K562 (cell line): ENCODE data around the gene ACSBG1. TPM values are rescaled to one million over a fixed set of nuclear protein-coding genes. Genes with fewer than 3 reads are reported as not detected.

ENCODE experiments used
- ATAC-seq: fragments of 200-7000 bp; cut with Tn5 transposase; 3 replicates; pipeline ENCODE4 v1.9.1; 2020; ENCODE audit warnings: moderate library complexity
- BruUV-seq: library from RNA; stranded (reverse); fragments of 400-500 nt; replicated peaks from 2 replicates; lab custom pipeline; 2021; lab: Mats Ljungman, UMichigan
- CTCF ChIA-PET: fragments of 300-600 bp; formaldehyde crosslinking; extraction: SDS; loops from one replicate; lab custom pipeline; 2021; ENCODE audit warnings: low intra/inter-chr PET ratio; lab: Yijun Ruan, JAX
- POLR2A ChIA-PET: fragments of 300-600, 350-650 bp; sonication (Branson Sonifier 250); formaldehyde crosslinking; extraction: SDS; loops from one replicate; lab custom pipeline; 2021; ENCODE audit warnings: antibody characterized with exemption, inconsistent platforms; lab: Yijun Ruan, JAX
- DNase-seq, 4 experiments: peaks; one replicate each; pipeline versions ENCODE4 v3.0.0 to v3.0.0-alpha.2; 2011 to 2018; ENCODE audit warnings: low spot score in 3 of 4, mixed read lengths in 3 of 4; ENCODE audit errors: extremely low read depth in 1 of 4
- FAIRE-seq: peaks from 2 replicates; lab custom pipeline; 2011; peaks lifted over from hg19 to GRCh38; lab: Jason Lieb, UNC
- H2AFZ ChIP-seq: 2 replicates; pipeline ENCODE4 v1.6.0; 2011; ENCODE audit warnings: low read depth, low read length, control low read depth, inconsistent platforms
- H3K27ac ChIP-seq: fragments of 200-600 bp; 3 replicates; pipeline ENCODE4 v1.8.0; 2011; ENCODE audit warnings: low read depth, mild to moderate bottlenecking, control low read depth, inconsistent platforms, low read length, moderate library complexity, mixed read lengths; ENCODE audit errors: extremely low read depth
- H3K27me3 ChIP-seq, 2 experiments: fragments of 300-600 bp in 1 of 2; 2 replicates in 1 of 2; 3 replicates in 1 of 2; pipeline versions ENCODE4 v1.6.0 to v1.8.0; 2011; ENCODE audit warnings: inconsistent platforms in 2 of 2, low read length in 2 of 2, mild to moderate bottlenecking in 1 of 2, mixed read lengths in 1 of 2, moderate library complexity in 1 of 2; ENCODE audit not compliant: control insufficient read depth in 2 of 2, insufficient read depth in 2 of 2
- H3K36me3 ChIP-seq: fragments of 300-600 bp; 3 replicates; pipeline ENCODE4 v1.8.0; 2011; ENCODE audit warnings: mild to moderate bottlenecking, low read length, inconsistent platforms; ENCODE audit not compliant: control insufficient read depth, insufficient read depth
- H3K4me1 ChIP-seq, 2 experiments: fragments of 200-600 bp in 1 of 2; replicated peaks in 1 of 2; 2 replicates in 1 of 2; 3 replicates in 1 of 2; pipeline versions ENCODE4 v1.5.1 to v1.8.0; 2011; ENCODE audit warnings: inconsistent platforms in 2 of 2, low read length in 2 of 2, mild to moderate bottlenecking in 1 of 2, mixed read lengths in 1 of 2, moderate library complexity in 1 of 2; ENCODE audit not compliant: control insufficient read depth in 2 of 2, insufficient read depth in 2 of 2
- H3K4me2 ChIP-seq: 2 replicates; pipeline ENCODE4 v1.6.1; 2011; ENCODE audit warnings: low read length, control low read depth, inconsistent platforms, mixed read lengths; ENCODE audit not compliant: insufficient read depth
- H3K4me3 ChIP-seq: fragments of 200-600 bp; sonication (generic), shearing (Covaris generic); 2 replicates; pipeline ENCODE4 v1.5.1; 2016; ENCODE audit warnings: control low read depth, inconsistent platforms
- H3K79me2 ChIP-seq: fragments of 200-600 bp; 3 replicates; pipeline ENCODE4 v1.8.0; 2011; ENCODE audit warnings: low read length, inconsistent platforms; ENCODE audit not compliant: control insufficient read depth, insufficient read depth
- H3K9ac ChIP-seq, 2 experiments: 2 replicates each; pipeline versions ENCODE4 v1.6.0 to v1.6.1; 2011; ENCODE audit warnings: low read depth in 2 of 2, low read length in 2 of 2, control low read depth in 1 of 2, inconsistent platforms in 1 of 2, mild to moderate bottlenecking in 1 of 2, mixed read lengths in 1 of 2; ENCODE audit not compliant: insufficient read depth in 1 of 2
- H3K9me1 ChIP-seq: one replicate; pipeline ENCODE4 v1.6.0; 2011; ENCODE audit warnings: inconsistent platforms, mild to moderate bottlenecking, low read length, moderate library complexity; ENCODE audit not compliant: control insufficient read depth, insufficient read depth
- H3K9me3 ChIP-seq: replicated peaks from 2 replicates; pipeline ENCODE4 v1.5.1; 2011; ENCODE audit warnings: low read depth, low read length, inconsistent platforms; ENCODE audit not compliant: control insufficient read depth, insufficient read depth
- H4K20me1 ChIP-seq: replicated peaks from 2 replicates; pipeline ENCODE4 v1.6.1; 2011; ENCODE audit warnings: low read length, inconsistent platforms, mixed read lengths; ENCODE audit not compliant: control insufficient read depth, insufficient read depth
- ARID2 ChIP-seq: fragments of 450-650 bp; IDR thresholded peaks from 2 replicates; pipeline ENCODE4 v1.6.1; 2017; ENCODE audit warnings: antibody characterized with exemption, mild to moderate bottlenecking
- DNMT1 ChIP-seq: fragments of 450-650 bp; IDR thresholded peaks from 2 replicates; pipeline ENCODE4 v1.6.1; 2016; ENCODE audit warnings: antibody characterized with exemption, mild to moderate bottlenecking
- IRF2 ChIP-seq: sonication (generic); formaldehyde crosslinking; IDR thresholded peaks from 2 replicates; pipeline ENCODE4 v1.8.1; 2022; ENCODE audit warnings: mild to moderate bottlenecking, missing genetic modification reagents
- PHB2 ChIP-seq: fragments of 450-650 bp; IDR thresholded peaks from 2 replicates; pipeline ENCODE4 v1.6.1; 2017; ENCODE audit warnings: low read depth
- POLR2H ChIP-seq: IDR thresholded peaks from 2 replicates; pipeline ENCODE4 v1.6.1; 2016; ENCODE audit warnings: missing genetic modification characterization, low read depth, mild to moderate bottlenecking, control low read depth, missing compliant biosample characterization, moderate library complexity
- ZNF184 ChIP-seq: sonication (generic); formaldehyde crosslinking; IDR thresholded peaks from 2 replicates; pipeline ENCODE4 v1.5.0; 2020; ENCODE audit warnings: missing genetic modification reagents
- WGBS: fragments of 100-300 bp; shearing (Covaris generic); methylation state at CpG from one replicate; pipeline ENCODE4 v1.1.6; 2016; ENCODE audit warnings: low coverage, mixed read lengths; ENCODE audit not compliant: insufficient coverage; ENCODE audit errors: missing lambda C conversion rate; 5-methylcytosine and 5-hydroxymethylcytosine counted together
- in situ Hi-C: fragments of 300-500 bp; cut with MboI; formaldehyde crosslinking; loops from 4 replicates; pipeline ENCODE4 v1.15.0; 2018; ENCODE audit warnings: inconsistent platforms, mixed read lengths
- intact Hi-C: fragments of 100-400 bp; cut with micrococcal nuclease; formaldehyde crosslinking; loops from 2 replicates; pipeline ENCODE4 v1.14.2; 2022
- polyA plus RNA-seq, 8 experiments: library from polyadenylated mRNA; depleted of rRNA in 4 of 8; stranded (reverse) in 5 of 8; unstranded in 3 of 8; fragments of >200 nt; fragmentation: Nextera tagmentation in 2 of 8; fragmentation: Illumina TruSeq in 1 of 8; extraction: Ambion mirVana in 2 of 8; extraction: Trizol in 1 of 8; gene quantifications; 2 replicates each; pipeline versions ENCODE4 v1.2.1 to v1.2.3, GENCODE V29; 2011 to 2014; ENCODE audit warnings: inconsistent platforms in 1 of 8, missing spikeins in 1 of 8
- total RNA-seq, 7 experiments: library from RNA; depleted of rRNA in 6 of 7; stranded (reverse); fragments of >200 nt in 6 of 7; fragmentation: Illumina TruSeq in 2 of 7; extraction: Trizol in 2 of 7; gene quantifications; 2 replicates each; pipeline versions ENCODE4 v1.2.1 to v1.2.3, GENCODE V29; 2011 to 2021; ENCODE audit warnings: low replicate concordance in 1 of 7
- TF ChIP-seq, protein P1 (sequence below): fragments of 450-650 bp; IDR thresholded peaks from 2 replicates; pipeline ENCODE4 v1.7.0; 2016; ENCODE audit warnings: borderline replicate concordance
- TF ChIP-seq, protein P2 (sequence below): fragments of 450-650 bp; formaldehyde crosslinking; IDR thresholded peaks from 2 replicates; pipeline ENCODE4 v1.4.0; 2020; ENCODE audit warnings: mild to moderate bottlenecking, moderate library complexity
- TF ChIP-seq, protein P3 (sequence below): fragments of 150-350 bp; IDR thresholded peaks from 2 replicates; pipeline ENCODE4 v1.6.1; 2014; ENCODE audit warnings: low read depth, mild to moderate bottlenecking, low read length, borderline replicate concordance
- TF ChIP-seq, protein P4 (sequence below): fragments of 150-350 bp; conservative IDR thresholded peaks from 2 replicates; pipeline ENCODE4 v1.6.1; 2014; ENCODE audit warnings: low read length

The ACSBG1 gene
- total and polyA plus RNA-seq, 9 of the 15 experiments (the other 6 are each of a cell fraction or from before 2014, with no cell fraction given): 0.36 to 6.4 (median 2.5) TPM

DNA sequence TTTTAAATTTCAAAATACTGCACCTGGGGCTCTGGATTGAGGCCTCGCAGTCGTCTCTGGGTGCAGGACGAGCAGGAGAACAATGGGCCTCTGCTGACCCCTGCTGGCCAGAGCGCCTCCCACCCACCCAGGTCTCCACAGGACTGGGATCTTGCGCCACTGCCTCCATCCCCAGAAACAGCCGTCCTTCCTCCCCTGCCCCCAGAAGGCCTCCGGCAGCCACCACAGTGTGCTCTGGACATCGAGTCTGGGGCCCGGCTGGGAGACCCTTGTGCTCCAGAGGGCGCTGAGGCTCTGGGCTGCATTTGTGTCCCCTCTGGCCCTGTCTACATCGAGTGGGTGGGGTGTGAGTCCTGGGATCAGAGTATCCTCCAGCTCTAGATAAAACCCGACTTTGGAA lies 6.7 kb upstream of the ACSBG1 start:
- no peaks in the 10 kb centered on the region for H3K79me2 ChIP-seq
- in situ Hi-C loops (no loop called here), intact Hi-C loops (loop anchor here (1.0 to 5.0 kb wide), 5 partner anchors 44 to 284 kb away; partner anchors contain the start of gene CIB2)
- no peak overlapping the region for H3K4me2 ChIP-seq
- H3K4me1 ChIP-seq: peaks cover 19 to 21% of the 10 kb centered on the region in 2 experiments
- H3K9me3 ChIP-seq: no peaks in the 10 kb centered on the region
- BruUV-seq: no TSS peak
- FAIRE-seq (peak; percentile 82), ATAC-seq (peak; percentile 94), DNase-seq (peak; percentile 86 to 89 (median 86))
- H3K9ac ChIP-seq: 0 out of 4 replicates have a peak overlapping the region, but pooled peaks of 1 of the 2 experiments have one; percentile 23
- H2AFZ ChIP-seq: peak overlapping the region; percentile 45
- POLR2A ChIA-PET: no interaction called here
- H3K4me3 ChIP-seq: no peak overlapping the region
- CTCF ChIA-PET: interaction anchor here (0.7 to 2.6 kb wide), 9 partner anchors 45 to 282 kb away, joined by 3 to 25 read pairs (median 4); partner anchors contain the start of gene CIB2
- H3K27me3 ChIP-seq: peaks cover 0 to 3% of the 10 kb centered on the region in 2 experiments; a peak in 1 of 5 replicates
- 5% methylated on average over 12 of the region's 12 CpGs for WGBS
- H3K27ac ChIP-seq: no peak overlapping the region
- H3K9me1 ChIP-seq: no peaks in the 10 kb centered on the region
- H4K20me1 ChIP-seq: no peaks in the 10 kb centered on the region
- H3K36me3 ChIP-seq: no peaks in the 10 kb centered on the region
- TF ChIP-seq ZNF184 (CRISPR knock-in tag): no peak
- TF ChIP-seq POLR2H (tag): no peak
- TF ChIP-seq ARID2: 0 out of 2 replicates have a peak, but pooled peaks have one; percentile 39
- TF ChIP-seq, protein P1, sequence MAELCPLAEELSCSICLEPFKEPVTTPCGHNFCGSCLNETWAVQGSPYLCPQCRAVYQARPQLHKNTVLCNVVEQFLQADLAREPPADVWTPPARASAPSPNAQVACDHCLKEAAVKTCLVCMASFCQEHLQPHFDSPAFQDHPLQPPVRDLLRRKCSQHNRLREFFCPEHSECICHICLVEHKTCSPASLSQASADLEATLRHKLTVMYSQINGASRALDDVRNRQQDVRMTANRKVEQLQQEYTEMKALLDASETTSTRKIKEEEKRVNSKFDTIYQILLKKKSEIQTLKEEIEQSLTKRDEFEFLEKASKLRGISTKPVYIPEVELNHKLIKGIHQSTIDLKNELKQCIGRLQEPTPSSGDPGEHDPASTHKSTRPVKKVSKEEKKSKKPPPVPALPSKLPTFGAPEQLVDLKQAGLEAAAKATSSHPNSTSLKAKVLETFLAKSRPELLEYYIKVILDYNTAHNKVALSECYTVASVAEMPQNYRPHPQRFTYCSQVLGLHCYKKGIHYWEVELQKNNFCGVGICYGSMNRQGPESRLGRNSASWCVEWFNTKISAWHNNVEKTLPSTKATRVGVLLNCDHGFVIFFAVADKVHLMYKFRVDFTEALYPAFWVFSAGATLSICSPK: no peak
- TF ChIP-seq, protein P2, sequence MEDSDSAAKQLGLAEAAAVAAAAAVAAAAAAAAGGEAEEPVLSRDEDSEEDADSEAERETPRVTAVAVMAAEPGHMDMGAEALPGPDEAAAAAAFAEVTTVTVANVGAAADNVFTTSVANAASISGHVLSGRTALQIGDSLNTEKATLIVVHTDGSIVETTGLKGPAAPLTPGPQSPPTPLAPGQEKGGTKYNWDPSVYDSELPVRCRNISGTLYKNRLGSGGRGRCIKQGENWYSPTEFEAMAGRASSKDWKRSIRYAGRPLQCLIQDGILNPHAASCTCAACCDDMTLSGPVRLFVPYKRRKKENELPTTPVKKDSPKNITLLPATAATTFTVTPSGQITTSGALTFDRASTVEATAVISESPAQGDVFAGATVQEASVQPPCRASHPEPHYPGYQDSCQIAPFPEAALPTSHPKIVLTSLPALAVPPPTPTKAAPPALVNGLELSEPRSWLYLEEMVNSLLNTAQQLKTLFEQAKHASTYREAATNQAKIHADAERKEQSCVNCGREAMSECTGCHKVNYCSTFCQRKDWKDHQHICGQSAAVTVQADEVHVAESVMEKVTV (CRISPR knock-in tag): peak; percentile 75
- TF ChIP-seq IRF2 (CRISPR knock-in tag): no peak
- TF ChIP-seq, protein P3, sequence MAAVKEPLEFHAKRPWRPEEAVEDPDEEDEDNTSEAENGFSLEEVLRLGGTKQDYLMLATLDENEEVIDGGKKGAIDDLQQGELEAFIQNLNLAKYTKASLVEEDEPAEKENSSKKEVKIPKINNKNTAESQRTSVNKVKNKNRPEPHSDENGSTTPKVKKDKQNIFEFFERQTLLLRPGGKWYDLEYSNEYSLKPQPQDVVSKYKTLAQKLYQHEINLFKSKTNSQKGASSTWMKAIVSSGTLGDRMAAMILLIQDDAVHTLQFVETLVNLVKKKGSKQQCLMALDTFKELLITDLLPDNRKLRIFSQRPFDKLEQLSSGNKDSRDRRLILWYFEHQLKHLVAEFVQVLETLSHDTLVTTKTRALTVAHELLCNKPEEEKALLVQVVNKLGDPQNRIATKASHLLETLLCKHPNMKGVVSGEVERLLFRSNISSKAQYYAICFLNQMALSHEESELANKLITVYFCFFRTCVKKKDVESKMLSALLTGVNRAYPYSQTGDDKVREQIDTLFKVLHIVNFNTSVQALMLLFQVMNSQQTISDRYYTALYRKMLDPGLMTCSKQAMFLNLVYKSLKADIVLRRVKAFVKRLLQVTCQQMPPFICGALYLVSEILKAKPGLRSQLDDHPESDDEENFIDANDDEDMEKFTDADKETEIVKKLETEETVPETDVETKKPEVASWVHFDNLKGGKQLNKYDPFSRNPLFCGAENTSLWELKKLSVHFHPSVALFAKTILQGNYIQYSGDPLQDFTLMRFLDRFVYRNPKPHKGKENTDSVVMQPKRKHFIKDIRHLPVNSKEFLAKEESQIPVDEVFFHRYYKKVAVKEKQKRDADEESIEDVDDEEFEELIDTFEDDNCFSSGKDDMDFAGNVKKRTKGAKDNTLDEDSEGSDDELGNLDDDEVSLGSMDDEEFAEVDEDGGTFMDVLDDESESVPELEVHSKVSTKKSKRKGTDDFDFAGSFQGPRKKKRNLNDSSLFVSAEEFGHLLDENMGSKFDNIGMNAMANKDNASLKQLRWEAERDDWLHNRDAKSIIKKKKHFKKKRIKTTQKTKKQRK: no peak
- TF ChIP-seq, protein P4, sequence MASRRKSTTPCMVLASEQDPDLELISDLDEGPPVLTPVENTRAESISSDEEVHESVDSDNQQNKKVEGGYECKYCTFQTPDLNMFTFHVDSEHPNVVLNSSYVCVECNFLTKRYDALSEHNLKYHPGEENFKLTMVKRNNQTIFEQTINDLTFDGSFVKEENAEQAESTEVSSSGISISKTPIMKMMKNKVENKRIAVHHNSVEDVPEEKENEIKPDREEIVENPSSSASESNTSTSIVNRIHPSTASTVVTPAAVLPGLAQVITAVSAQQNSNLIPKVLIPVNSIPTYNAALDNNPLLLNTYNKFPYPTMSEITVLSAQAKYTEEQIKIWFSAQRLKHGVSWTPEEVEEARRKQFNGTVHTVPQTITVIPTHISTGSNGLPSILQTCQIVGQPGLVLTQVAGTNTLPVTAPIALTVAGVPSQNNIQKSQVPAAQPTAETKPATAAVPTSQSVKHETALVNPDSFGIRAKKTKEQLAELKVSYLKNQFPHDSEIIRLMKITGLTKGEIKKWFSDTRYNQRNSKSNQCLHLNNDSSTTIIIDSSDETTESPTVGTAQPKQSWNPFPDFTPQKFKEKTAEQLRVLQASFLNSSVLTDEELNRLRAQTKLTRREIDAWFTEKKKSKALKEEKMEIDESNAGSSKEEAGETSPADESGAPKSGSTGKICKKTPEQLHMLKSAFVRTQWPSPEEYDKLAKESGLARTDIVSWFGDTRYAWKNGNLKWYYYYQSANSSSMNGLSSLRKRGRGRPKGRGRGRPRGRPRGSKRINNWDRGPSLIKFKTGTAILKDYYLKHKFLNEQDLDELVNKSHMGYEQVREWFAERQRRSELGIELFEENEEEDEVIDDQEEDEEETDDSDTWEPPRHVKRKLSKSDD: no peak
- TF ChIP-seq PHB2: no peak
- no peak for TF ChIP-seq DNMT1
